ENCODE data around the gene MATN3.

MATN3 gene

GRCh38 chr2:19949071-19949470 is 63.4 kb downstream of the MATN3 start:
- Histone ChIP-seq H3K4me1 (ENCODE audit: control insufficient read depth, insufficient read depth, low read length) (peaks cover 13% of the 10 kb centered on the region), H3K27me3 (ENCODE audit: control insufficient read depth, insufficient read depth, low read length) (no peaks in the 10 kb centered on the region), H3K4me2 (ENCODE audit: low read length) (no peak overlapping the region), H3K9ac (ENCODE audit: low read depth, low read length) (no peak overlapping the region), H3K9me3 (replicated peaks; ENCODE audit: low read length) (no peaks in the 10 kb centered on the region), H3K4me3 (ENCODE audit: low read length) (no peak overlapping the region), H3K36me3 (ENCODE audit: insufficient read depth, low read length) (peaks cover 7% of the 10 kb centered on the region)

- no peaks in the 10 kb centered on the region for H3K9me3 ChIP-seq (replicated peaks; ENCODE audit: low read length)
- H3K27me3 ChIP-seq (ENCODE audit: control insufficient read depth, insufficient read depth, low read length) = no peaks in the 10 kb centered on the region
- H3K4me3 ChIP-seq (ENCODE audit: low read length) = no peak overlapping the region
- H3K9ac ChIP-seq (ENCODE audit: low read depth, low read length) = no peak overlapping the region
- no peak overlapping the region for H3K4me2 ChIP-seq (ENCODE audit: low read length)
- H3K36me3 ChIP-seq (ENCODE audit: insufficient read depth, low read length) = peaks cover 7% of the 10 kb centered on the region
- H3K4me1 ChIP-seq (ENCODE audit: control insufficient read depth, insufficient read depth, low read length) = peaks cover 13% of the 10 kb centered on the region
These were observed 65.1 kb downstream of the MATN3 start for GRCh38 chr2:19947184-19947940.

- Histone ChIP-seq H3K27me3 (ENCODE audit: control insufficient read depth, insufficient read depth, low read length) (no peaks in the 10 kb centered on the region), H3K4me2 (ENCODE audit: low read length) (no peak overlapping the region), H3K4me3 (ENCODE audit: low read length) (no peak overlapping the region), H3K9me3 (replicated peaks; ENCODE audit: low read length) (no peaks in the 10 kb centered on the region), H3K36me3 (ENCODE audit: insufficient read depth, low read length) (peaks cover 7% of the 10 kb centered on the region), H3K9ac (ENCODE audit: low read depth, low read length) (no peak overlapping the region), H3K4me1 (ENCODE audit: control insufficient read depth, insufficient read depth, low read length) (peaks cover 12% of the 10 kb centered on the region)
These were observed 68.1 kb downstream of the MATN3 start for GRCh38 chr2:19944205-19944845.

GRCh38 chr2:19943189-19943588 is 69.3 kb downstream of the MATN3 start:
- H3K4me1 ChIP-seq (ENCODE audit: control insufficient read depth, insufficient read depth, low read length) = peaks cover 7% of the 10 kb centered on the region
- H3K9me3 ChIP-seq (replicated peaks; ENCODE audit: low read length) = no peaks in the 10 kb centered on the region
- no peak overlapping the region for H3K4me3 ChIP-seq (ENCODE audit: low read length)
- H3K9ac ChIP-seq (ENCODE audit: low read depth, low read length) = no peak overlapping the region
- H3K36me3 ChIP-seq (ENCODE audit: insufficient read depth, low read length) = peaks cover 7% of the 10 kb centered on the region
- no peak overlapping the region for H3K4me2 ChIP-seq (ENCODE audit: low read length)
- H3K27me3 ChIP-seq (ENCODE audit: control insufficient read depth, insufficient read depth, low read length) = no peaks in the 10 kb centered on the region

- Histone ChIP-seq H3K27me3 (ENCODE audit: control insufficient read depth, insufficient read depth, low read length) (no peaks in the 10 kb centered on the region), H3K36me3 (ENCODE audit: insufficient read depth, low read length) (peaks cover 14% of the 10 kb centered on the region), H3K4me1 (ENCODE audit: control insufficient read depth, insufficient read depth, low read length) (peaks cover 3% of the 10 kb centered on the region), H3K4me2 (ENCODE audit: low read length) (no peak overlapping the region), H3K4me3 (ENCODE audit: low read length) (no peak overlapping the region), H3K9me3 (replicated peaks; ENCODE audit: low read length) (no peaks in the 10 kb centered on the region), H3K9ac (ENCODE audit: low read depth, low read length) (no peak overlapping the region)
These were observed 70.3 kb downstream of the MATN3 start for GRCh38 chr2:19942199-19942598.

Measured in skeletal muscle satellite cell (primary cell).